ENCODE measurements around the gene RASA3.

DNA sequence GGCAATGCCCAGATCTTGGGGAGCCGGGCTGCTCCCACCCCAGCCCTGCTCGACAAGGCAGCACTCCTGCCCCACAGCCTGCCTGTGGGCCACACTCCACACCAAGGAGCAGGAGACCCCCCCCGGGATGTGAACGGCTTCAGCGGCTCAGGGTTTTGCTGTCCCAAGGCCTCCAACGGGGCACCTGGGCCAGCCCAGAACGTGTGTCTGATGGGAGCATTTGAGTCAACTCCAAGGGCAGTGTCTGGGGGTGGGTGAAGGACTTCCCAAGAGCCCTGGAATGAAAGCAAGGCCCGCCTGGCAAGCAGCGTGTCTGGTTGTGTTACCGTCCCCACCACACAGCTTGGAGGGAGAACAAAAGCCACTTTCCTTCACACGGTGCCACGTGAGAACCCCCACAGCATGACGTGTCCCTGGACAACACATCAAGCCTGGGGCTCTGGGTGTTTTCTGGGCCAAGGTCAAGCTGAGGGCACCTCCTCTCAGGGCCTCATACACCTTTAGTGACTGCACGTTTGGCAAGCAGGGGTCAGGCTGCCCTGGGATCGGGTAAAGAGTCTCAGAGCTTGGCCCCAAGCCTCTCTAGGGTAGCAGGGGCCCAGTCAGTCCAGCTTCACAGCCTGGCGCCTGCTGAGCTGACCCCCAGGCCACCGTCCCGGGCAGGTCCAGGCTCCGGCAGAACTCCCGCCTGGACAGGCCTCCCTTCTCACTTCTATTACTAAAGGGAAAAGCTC is 164.5 kb downstream of the RASA3 start:
- no peak for TF ChIP-seq EZH2phosphoT487 (IDR thresholded peaks at IDR 0.05; ENCODE audit: borderline replicate concordance, low read depth, low read length)
- TF ChIP-seq, protein P1, sequence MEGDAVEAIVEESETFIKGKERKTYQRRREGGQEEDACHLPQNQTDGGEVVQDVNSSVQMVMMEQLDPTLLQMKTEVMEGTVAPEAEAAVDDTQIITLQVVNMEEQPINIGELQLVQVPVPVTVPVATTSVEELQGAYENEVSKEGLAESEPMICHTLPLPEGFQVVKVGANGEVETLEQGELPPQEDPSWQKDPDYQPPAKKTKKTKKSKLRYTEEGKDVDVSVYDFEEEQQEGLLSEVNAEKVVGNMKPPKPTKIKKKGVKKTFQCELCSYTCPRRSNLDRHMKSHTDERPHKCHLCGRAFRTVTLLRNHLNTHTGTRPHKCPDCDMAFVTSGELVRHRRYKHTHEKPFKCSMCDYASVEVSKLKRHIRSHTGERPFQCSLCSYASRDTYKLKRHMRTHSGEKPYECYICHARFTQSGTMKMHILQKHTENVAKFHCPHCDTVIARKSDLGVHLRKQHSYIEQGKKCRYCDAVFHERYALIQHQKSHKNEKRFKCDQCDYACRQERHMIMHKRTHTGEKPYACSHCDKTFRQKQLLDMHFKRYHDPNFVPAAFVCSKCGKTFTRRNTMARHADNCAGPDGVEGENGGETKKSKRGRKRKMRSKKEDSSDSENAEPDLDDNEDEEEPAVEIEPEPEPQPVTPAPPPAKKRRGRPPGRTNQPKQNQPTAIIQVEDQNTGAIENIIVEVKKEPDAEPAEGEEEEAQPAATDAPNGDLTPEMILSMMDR (conservative IDR thresholded peaks at IDR 0.05; ENCODE audit: low read length): no peak
